ENCODE data around the gene SLC25A4.

SLC25A4 gene

DNA sequence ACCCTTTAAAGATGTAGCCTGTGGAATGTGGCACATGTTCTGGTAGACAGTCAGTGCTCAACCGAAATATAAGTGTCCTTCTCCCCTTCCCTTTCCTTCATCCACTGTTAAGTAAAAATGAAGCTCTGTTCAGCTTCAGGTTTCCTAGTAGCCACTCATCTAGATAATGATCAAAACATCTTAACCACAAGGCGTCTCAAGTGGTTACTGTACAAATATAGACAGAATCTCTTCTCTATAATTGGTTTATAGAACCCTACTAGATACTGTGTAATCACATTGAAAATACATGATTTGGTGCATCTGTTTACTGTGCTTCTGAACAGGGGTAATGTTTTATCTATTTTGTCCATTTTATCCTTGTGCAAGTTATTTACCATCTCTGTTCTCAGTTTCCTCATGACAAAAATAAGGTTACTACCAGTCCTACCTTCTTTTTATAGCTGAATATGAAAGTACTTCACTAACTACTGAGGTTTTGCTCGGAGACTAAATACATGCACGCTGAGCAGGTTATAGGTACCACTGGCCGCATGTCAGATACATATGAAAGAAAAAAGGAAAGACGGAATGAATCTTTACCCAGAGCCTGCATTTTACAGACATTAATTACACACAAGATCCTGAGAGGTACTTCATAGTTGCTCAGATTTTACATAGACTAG, 20.3 kb upstream of the SLC25A4 start:
- no peak for DNase-seq

DNA sequence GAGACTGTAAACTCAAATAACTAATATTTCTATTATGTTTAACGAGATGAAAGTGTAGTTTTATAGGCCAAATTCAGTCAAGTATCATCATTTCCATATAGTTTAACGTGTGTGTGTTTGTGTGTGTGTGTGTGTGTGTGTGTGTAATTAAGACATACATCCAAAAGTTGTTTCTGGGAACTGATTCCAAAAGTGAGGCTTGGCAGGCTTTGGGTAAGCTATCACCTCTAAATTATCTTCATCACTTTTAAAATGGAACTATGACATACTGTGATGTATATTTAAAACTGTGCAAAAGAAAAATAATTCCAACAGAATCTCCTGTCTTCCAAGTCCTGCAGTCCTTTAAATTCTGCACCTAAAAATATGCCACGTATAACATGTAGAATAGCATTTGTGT, 19.1 kb upstream of the SLC25A4 start:
- no peak for DNase-seq

DNA sequence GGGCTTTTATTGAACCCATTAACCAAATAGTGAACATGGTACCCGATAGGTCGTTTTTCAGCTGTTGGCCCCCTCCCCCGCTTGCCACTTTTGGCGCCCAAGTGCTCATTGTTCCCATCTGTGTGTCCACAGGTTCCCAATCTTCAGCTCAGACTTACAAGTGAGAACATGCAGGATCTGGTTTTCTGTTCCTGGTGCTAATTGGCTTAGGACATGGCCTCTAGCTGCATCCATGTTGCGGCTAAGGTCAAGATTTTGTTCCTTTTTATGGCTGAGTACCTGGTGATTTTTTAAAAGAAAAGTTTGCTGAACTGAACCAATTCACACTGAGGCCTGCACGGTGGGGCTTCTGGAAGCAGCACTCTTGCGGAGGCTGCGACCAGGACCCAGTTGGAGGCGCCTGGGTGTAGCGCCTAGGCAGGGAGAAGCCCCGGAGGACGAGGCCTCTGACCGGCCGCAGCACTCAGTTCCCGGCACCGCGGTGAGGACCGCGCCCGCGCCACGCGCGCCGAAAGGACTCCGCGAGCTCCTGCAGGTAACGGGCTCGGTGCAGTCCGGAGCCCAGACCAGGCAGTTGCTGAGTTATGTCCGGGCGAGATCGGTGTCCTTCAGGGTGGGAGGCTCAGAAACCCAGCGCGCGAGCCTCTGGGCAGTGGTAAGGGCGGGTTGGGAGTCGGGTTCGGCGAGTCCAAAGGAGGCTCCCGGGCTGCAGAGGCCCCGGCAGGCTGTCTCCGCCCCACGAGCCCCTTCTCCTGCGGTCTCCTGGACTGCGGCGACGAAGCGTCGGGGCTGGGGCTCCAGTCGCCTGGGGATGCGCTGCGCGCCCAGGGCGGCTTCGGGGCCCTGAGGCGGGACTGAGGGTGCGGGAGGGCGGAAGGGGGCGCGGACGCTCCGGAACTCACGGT, 15.8 kb upstream of the SLC25A4 start:
- DNase-seq: no peak

- peak; percentile 21 for DNase-seq
Observed at GRCh38 chr4:185128272-185129119, 14.6 kb upstream of the SLC25A4 start.

GRCh38 chr4:185134307-185134869, 8.7 kb upstream of the SLC25A4 start:
- no peak for DNase-seq

DNA sequence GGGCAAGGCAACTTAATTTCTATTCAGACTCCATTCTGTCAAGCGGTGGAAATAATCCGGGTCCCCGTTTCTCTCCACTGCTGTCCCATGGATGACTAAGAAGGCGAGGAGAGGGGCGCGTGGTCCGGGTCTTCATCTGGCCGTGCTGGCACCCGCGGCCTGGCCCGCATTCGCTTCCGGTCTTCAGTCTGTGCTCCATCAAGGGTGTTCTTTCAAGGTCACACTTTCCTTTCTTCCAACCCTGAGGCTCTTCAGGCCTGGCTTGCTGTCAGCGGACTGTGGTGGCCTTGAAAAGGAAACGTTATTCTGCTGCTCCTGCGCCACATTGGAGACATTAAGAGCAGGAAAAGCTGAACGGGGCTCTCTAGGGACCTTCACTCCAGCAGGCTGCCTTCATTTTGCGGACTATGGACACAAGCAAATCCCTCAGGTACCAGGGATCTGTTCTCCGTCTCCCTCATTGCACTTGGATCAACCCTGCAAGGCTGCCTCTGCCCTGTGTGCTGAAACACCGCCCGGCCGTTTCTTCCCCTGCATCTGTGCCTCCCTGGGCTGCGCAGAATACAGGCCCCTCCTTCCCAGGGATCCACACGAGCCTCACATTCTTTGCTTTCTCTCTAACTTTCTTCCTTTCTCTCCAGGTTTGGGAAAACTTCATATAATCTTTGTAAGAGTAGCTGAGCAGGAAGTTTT, 5.7 kb upstream of the SLC25A4 start:
- no peak for DNase-seq

DNA sequence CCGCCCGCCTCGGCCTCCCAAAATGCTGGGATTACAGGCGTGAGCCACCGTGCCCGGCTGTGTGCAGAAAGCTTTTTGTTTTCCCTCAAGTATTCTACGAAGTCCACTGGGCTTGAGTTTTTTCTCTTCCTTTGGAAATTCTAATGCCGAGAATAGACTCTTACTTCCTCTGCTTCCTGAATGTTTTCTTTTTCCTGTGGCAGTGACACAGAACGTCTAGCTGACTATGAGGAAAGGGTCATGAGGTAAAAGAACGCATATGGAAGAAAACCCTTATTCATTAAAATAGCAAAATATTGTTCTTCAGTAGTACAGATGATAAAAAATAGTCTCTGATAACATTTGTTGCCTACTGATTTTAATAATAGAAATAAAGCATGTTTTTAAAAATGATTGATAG, 4.9 kb upstream of the SLC25A4 start:
- no peak for DNase-seq

- DNase-seq: no peak
Observed at GRCh38 chr4:185139736-185140135, 3.3 kb upstream of the SLC25A4 start.

GRCh38 chr4:185141777-185142176, 1.3 kb upstream of the SLC25A4 start:
- DNase-seq: no peak

DNA sequence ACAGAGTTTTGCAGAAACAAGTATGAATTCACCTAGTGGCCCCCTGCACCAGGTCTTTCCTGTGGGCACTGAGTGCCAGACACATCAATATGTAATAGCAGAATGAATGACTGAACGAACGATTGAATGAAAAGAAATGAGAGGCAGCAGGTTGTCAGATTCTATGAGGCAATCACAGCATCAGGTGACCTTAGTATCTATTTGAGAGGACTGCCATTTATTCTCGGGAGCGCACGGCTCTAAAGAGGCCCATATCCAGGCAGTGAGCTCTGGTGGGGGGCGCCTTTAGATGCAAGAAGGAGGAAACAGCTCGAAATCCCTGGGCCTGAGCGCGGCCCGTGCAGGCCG, 528 bp upstream of the SLC25A4 start:
- DNase-seq: no peak

- peak; percentile 8 for DNase-seq
Observed at GRCh38 chr4:185143601-185143969, 519 bp downstream of the SLC25A4 start.

DNA sequence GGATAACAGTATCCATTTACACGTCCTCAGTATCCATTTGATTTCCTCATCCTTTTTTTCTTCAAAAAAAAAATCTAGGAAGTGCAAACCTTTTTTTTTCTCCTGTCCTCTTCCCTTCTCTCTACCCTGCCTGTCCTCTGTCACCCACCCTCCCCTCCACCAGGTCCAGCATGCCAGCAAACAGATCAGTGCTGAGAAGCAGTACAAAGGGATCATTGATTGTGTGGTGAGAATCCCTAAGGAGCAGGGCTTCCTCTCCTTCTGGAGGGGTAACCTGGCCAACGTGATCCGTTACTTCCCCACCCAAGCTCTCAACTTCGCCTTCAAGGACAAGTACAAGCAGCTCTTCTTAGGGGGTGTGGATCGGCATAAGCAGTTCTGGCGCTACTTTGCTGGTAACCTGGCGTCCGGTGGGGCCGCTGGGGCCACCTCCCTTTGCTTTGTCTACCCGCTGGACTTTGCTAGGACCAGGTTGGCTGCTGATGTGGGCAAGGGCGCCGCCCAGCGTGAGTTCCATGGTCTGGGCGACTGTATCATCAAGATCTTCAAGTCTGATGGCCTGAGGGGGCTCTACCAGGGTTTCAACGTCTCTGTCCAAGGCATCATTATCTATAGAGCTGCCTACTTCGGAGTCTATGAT, 1.7 kb downstream of the SLC25A4 start:
- DNase-seq: no peak

DNA sequence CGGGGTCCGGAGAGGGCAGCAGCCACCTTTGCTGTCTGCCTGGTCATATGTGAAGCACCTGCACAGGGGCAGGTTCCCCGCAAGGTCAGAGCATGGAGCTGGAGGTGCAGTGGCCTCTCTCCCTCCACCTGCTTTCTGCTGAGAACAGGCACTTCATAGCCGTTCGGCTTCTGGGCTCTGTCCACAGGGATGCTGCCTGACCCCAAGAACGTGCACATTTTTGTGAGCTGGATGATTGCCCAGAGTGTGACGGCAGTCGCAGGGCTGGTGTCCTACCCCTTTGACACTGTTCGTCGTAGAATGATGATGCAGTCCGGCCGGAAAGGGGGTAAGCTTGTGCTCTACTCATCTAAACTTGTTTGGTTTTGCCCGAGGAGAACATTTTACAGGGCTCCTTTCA, 2.5 kb downstream of the SLC25A4 start:
- no peak for DNase-seq

- DNase-seq: no peak
Observed at GRCh38 chr4:185149392-185149791, 6.3 kb downstream of the SLC25A4 start.

DNA sequence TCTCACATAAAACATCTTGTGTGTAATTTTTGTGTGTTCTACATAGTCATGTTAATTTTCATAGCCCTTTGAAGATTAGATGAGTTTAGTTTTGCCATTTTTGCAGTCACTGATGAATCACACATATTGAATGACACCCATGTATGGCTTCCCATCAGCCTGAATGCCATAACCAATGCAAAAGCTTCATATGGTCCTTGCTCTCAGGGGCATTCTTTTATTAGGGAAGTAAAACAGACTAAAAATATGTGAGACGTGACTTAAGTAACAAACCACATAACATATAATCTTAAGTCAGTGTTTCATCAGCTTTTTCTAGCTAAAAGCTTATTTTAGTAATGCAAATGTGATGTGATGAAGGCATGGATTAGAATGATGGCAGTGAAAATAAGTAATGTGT, 8.2 kb downstream of the SLC25A4 start:
- DNase-seq: no peak

DNA sequence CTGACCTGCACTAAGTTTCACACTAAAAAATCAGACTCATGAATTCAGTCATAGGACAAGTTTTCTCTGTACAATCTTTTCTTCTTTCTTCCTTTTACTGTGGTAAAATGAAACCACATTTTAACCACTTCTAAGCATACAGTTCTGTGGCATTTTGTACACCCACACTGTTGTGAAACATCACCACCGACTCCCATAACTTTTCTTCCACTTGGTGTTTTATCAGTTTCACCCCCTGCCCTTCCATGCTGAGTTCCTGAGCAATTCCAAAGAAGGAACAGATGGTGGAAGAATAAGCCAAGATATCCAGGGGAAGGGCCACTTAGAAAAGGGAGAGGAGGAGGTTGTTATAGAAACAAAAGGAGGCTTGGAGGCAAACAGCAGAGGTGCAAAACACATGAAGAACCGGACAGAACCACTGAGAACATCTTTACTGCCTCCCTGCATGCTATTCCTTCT, 22.6 kb downstream of the SLC25A4 start:
- no peak for DNase-seq

DNA sequence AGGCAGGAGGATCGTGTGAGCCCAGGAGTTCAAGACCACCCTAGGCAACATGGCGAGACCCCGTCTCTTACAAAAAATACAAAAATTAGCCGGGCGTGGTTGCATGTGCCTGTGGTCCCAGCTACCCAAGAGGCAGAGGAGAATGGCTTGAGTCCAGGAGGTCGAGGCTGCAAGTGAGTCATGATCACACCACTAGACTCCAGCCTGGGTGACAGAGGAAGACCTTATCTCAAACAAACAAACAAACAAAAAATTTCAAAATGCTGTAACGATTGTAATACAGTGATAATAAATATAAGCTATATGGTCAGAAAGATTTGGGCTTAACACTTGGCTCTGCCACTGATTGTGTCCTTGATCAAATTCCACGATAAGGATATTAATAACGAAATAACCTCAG, 24.2 kb downstream of the SLC25A4 start:
- DNase-seq: no peak

DNA sequence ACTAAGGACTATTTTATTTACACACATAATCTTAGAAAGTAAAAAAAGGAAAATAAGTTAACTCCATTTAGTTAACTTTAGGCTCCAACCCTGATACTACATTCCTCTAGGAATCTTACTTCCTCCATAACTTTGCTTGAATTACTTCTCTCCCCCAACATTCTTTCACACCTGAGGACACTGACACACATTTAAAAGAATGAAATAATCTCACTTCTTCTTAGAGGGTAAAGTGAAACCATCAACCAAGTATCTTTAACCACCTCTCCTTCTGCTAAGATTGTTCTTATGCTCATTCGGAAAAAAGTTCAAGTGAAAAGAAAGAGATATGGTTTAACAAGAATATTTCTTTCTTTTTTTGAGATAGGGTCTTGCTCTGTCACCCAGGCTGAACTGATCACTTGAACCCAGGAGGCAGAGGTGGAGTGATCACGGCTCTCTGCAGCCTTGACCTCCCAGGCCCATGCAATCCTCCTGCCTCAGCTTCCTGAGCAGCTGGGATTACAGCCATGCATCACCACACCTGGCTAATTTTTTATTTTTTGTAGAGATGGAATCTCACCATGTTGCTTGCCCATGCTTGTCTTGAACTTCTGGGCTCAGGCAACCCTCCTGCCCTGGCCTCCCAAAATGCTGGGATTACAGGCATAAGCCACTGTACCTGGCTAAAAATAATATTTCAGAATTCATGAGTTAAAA, 28.5 kb downstream of the SLC25A4 start:
- no peak for DNase-seq

GRCh38 chr4:185179488-185179887, 36.4 kb downstream of the SLC25A4 start:
- no peak for DNase-seq

- no peak for DNase-seq
Observed at GRCh38 chr4:185182239-185182638, 39.2 kb downstream of the SLC25A4 start.

DNA sequence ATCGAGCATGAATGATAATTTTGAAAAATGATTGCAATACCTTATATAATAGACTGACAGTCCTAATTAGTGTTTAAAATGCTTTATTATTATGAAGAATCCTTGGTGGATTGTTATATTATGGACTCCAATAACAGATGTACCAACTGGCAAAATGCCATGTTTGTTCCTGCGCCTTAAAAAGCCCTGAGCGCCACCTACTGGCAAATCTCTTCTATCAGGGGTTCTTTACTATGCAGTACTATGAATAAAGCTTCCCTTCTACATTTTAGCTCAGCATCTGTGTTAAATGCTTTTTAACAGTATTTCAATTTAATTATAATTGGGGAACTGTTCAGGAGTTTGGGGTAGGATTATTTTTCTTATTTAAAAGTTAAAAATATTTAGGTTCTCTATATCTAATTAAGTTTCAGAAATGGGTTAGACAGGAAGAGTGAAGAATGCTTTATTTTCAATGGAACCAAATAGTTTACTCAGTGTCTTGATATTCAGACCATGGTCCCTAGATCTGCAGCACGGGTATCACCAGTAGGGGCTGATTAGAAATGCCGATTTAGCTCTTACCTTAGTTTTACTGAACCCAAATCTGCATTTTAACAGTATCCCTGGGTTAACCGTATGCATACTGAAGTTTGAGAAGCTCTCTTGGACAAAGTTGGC, 40.7 kb downstream of the SLC25A4 start:
- DNase-seq: peak; percentile 43

Measured in activated effector memory CD4-positive, alpha-beta T cell treated with Interleukin-2 at 50 U/mL for 16 hours (primary cell).